HepG2 (cell line): ENCODE results near the gene MIEF2. TPM values are rescaled to one million over a fixed set of nuclear protein-coding genes. Genes with fewer than 3 reads are reported as not detected.

ENCODE experiments used
- EED ChIP-seq: sonication (generic); formaldehyde crosslinking; IDR thresholded peaks from 2 replicates; pipeline ENCODE4 v1.5.0; 2020; ENCODE audit warnings: mild to moderate bottlenecking, missing genetic modification reagents
- GABPB1 ChIP-seq: IDR thresholded peaks from 2 replicates; pipeline ENCODE4 v1.6.1; 2016; ENCODE audit warnings: mild to moderate bottlenecking, missing genetic modification reagents, moderate library complexity, missing compliant biosample characterization
- HMGXB3 ChIP-seq: sonication (generic); formaldehyde crosslinking; IDR thresholded peaks from 2 replicates; pipeline ENCODE4 v1.4.0; 2020; ENCODE audit warnings: missing genetic modification reagents, borderline replicate concordance
- HNRNPK ChIP-seq: fragments of 200-400 bp; formaldehyde crosslinking; IDR thresholded peaks from 2 replicates; pipeline ENCODE4 v1.6.1; 2018; ENCODE audit warnings: low read length, low read depth, moderate library complexity, mild to moderate bottlenecking; ENCODE audit not compliant: poor library complexity, severe bottlenecking
- MTA1 ChIP-seq: sonication (generic); formaldehyde crosslinking; IDR thresholded peaks from 2 replicates; pipeline ENCODE4 v1.4.0; 2020; ENCODE audit warnings: missing genetic modification reagents, mild to moderate bottlenecking, borderline replicate concordance
- NFYB ChIP-seq: sonication (generic); formaldehyde crosslinking; IDR thresholded peaks from 2 replicates; pipeline ENCODE4 v1.4.0; 2020; ENCODE audit warnings: missing genetic modification reagents
- POGZ ChIP-seq: sonication (generic); formaldehyde crosslinking; IDR thresholded peaks from 2 replicates; pipeline ENCODE4 v1.4.0; 2020; ENCODE audit warnings: mild to moderate bottlenecking, missing genetic modification reagents
- PRDM4 ChIP-seq: sonication (generic); formaldehyde crosslinking; IDR thresholded peaks from 2 replicates; pipeline ENCODE4 v1.9.0; 2021; ENCODE audit warnings: missing genetic modification reagents, borderline replicate concordance
- RXRB ChIP-seq: IDR thresholded peaks from 2 replicates; pipeline ENCODE4 v1.6.1; 2016; ENCODE audit warnings: borderline replicate concordance, missing genetic modification reagents, missing compliant biosample characterization
- XRCC5 ChIP-seq: fragments of 200-400 bp; formaldehyde crosslinking; optimal IDR thresholded peaks from 2 replicates; pipeline ENCODE3; 2017; ENCODE audit warnings: mild to moderate bottlenecking, low read length
- ZNF432 ChIP-seq: sonication (generic); formaldehyde crosslinking; IDR thresholded peaks from 2 replicates; pipeline ENCODE4 v1.5.0; 2020; ENCODE audit warnings: missing genetic modification reagents, mild to moderate bottlenecking, borderline replicate concordance
- ZNF615 ChIP-seq: sonication (generic); formaldehyde crosslinking; IDR thresholded peaks from 2 replicates; pipeline ENCODE4 v1.5.0; 2020; ENCODE audit warnings: mild to moderate bottlenecking, missing genetic modification reagents, borderline replicate concordance
- ZNF687 ChIP-seq: sonication (generic); formaldehyde crosslinking; IDR thresholded peaks from 2 replicates; pipeline ENCODE4 v1.5.1; 2020; ENCODE audit warnings: mild to moderate bottlenecking, missing genetic modification reagents, moderate library complexity
- ZNF878 ChIP-seq: sonication (generic); formaldehyde crosslinking; IDR thresholded peaks from 2 replicates; pipeline ENCODE4 v1.8.1; 2023; ENCODE audit warnings: mild to moderate bottlenecking, missing genetic modification reagents, moderate library complexity
- ZSCAN30 ChIP-seq: sonication (generic); formaldehyde crosslinking; IDR thresholded peaks from 2 replicates; pipeline ENCODE4 v1.5.0; 2020; ENCODE audit warnings: mild to moderate bottlenecking, missing genetic modification reagents
- ZUFSP ChIP-seq: sonication (generic); formaldehyde crosslinking; IDR thresholded peaks from 2 replicates; pipeline ENCODE4 v1.9.0; 2021; ENCODE audit warnings: missing genetic modification reagents, mild to moderate bottlenecking, borderline replicate concordance
- polyA plus RNA-seq, 8 experiments: library from polyadenylated mRNA; depleted of rRNA in 3 of 8; stranded (reverse) in 7 of 8; unstranded in 1 of 8; fragments of >200 nt; fragmentation: Illumina TruSeq in 4 of 8; extraction: Trizol in 4 of 8; gene quantifications; 2 replicates each; pipeline versions ENCODE4 v1.2.1 to v1.2.3, GENCODE V29; 2011 to 2016; ENCODE audit warnings: low read depth in 4 of 8, missing spikeins in 1 of 8, mixed read lengths in 1 of 8; ENCODE audit not compliant: insufficient read depth in 1 of 8
- total RNA-seq, 5 experiments: library from RNA; depleted of rRNA; stranded (reverse); fragments of >200 nt; fragmentation: Illumina TruSeq; extraction: Trizol; gene quantifications; 2 replicates each; pipeline ENCODE4 v1.2.3, GENCODE V29; 2016; ENCODE audit warnings: low read depth in 1 of 5

MIEF2 gene
- total and polyA plus RNA-seq, 2 of the 13 experiments (the other 11 are each of a cell fraction or from before 2014, with no cell fraction given): 6.0 to 8.0 TPM

- TF ChIP-seq HMGXB3 (CRISPR knock-in tag) (peak; percentile 98), ZNF878 (CRISPR knock-in tag) (no peak), XRCC5 (no peak), ZNF687 (CRISPR knock-in tag) (no peak), POGZ (CRISPR knock-in tag) (no peak), ZUFSP (CRISPR knock-in tag) (no peak), ZNF432 (CRISPR knock-in tag) (no peak), NFYB (peak; percentile 60), HNRNPK (no peak), PRDM4 (CRISPR knock-in tag) (no peak), MTA1 (CRISPR knock-in tag) (0 out of 2 replicates have a peak, but pooled peaks have one; percentile 3), ZSCAN30 (no peak), GABPB1 (no peak), ZNF615 (CRISPR knock-in tag) (no peak), EED (no peak), RXRB (no peak)
Measured at GRCh38 chr17:18257268-18257981, 3.0 kb upstream of the MIEF2 start (continued).
